ENCODE measurements around the gene VMA21. TPM values are rescaled to one million over a fixed set of nuclear protein-coding genes. Genes with fewer than 3 reads are reported as not detected.

VMA21 gene
- total and polyA plus RNA-seq, 8 donors = 3.3 to 16.4 (median 11.1) TPM

DNA sequence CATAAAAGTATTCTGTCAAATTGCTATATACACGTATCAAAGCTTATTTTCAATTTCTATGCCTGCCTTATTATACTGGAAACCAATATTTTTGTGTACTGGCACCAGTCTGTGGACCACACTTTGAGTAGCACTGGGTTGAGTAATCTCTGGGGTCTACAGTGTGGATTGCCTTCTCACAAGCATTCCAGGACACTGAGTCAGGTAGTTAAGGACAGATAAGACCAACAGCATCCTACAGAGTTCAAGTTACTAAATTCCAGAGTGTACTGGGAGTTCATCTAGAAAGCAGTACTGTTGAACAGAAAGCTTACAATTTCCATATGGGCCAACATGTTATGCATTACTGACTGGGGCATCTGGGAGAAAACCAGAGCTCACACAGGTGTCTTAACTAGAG is 61.8 kb downstream of the VMA21 start:
- 49 to 64% methylated on average over 1 of the region's 1 CpG for WGBS, 2 donors
- Histone ChIP-seq H3K4me3 (no peak overlapping the region), H3K27ac (no peak overlapping the region), H3K9me3 (no peaks in the 10 kb centered on the region), H3K27me3 (no peaks in the 10 kb centered on the region), H3K36me3 (no peaks in the 10 kb centered on the region), H3K4me1 (no peaks in the 10 kb centered on the region)
- no peak for DNase-seq
- intact Hi-C loops (cut with DNase I) = no loop called here
- FAIRE-seq = no peak
- TF ChIP-seq, protein P1, sequence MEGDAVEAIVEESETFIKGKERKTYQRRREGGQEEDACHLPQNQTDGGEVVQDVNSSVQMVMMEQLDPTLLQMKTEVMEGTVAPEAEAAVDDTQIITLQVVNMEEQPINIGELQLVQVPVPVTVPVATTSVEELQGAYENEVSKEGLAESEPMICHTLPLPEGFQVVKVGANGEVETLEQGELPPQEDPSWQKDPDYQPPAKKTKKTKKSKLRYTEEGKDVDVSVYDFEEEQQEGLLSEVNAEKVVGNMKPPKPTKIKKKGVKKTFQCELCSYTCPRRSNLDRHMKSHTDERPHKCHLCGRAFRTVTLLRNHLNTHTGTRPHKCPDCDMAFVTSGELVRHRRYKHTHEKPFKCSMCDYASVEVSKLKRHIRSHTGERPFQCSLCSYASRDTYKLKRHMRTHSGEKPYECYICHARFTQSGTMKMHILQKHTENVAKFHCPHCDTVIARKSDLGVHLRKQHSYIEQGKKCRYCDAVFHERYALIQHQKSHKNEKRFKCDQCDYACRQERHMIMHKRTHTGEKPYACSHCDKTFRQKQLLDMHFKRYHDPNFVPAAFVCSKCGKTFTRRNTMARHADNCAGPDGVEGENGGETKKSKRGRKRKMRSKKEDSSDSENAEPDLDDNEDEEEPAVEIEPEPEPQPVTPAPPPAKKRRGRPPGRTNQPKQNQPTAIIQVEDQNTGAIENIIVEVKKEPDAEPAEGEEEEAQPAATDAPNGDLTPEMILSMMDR (IDR thresholded peaks at IDR 0.05) = no peak
- no peak for ATAC-seq

Other genes starting within 250 kb of the VMA21 start
- not detected for gene GPR50, start 220.6 kb upstream of the VMA21 start, total RNA-seq
- gene GPR50, start 220.6 kb upstream of the VMA21 start, polyA plus RNA-seq = not detected
- not detected for gene PASD1, start 166.5 kb downstream of the VMA21 start, total RNA-seq
- not detected for gene PASD1, start 166.5 kb downstream of the VMA21 start, polyA plus RNA-seq

Measured in pancreas (tissue), 10 donors.